Activated naive CD8-positive, alpha-beta T cell treated with anti-CD3 and anti-CD28 coated beads for 36 hours (primary cell): ENCODE data around the gene KCNMA1. TPM values are rescaled to one million over a fixed set of nuclear protein-coding genes. Genes with fewer than 3 reads are reported as not detected.
"Not testable (repeated sequence)": the region's sequence is repeated elsewhere in the genome, so short reads cannot be mapped to it uniquely, and the experiment has no call there.

ENCODE experiments used
- DNase-seq: peaks from one replicate; pipeline ENCODE4 v3.0.0; 2021
- H3K27ac Mint-ChIP-seq: one replicate; pipeline ENCODE4 v1.8.0; 2022; ENCODE audit warnings: mild to moderate bottlenecking, moderate library complexity, mixed read lengths
- H3K27me3 Mint-ChIP-seq: one replicate; pipeline ENCODE4 v1.8.0; 2022; ENCODE audit warnings: mild to moderate bottlenecking, mixed read lengths
- H3K36me3 Mint-ChIP-seq: one replicate; pipeline ENCODE4 v1.8.0; 2021; ENCODE audit warnings: mild to moderate bottlenecking, mixed read lengths
- H3K4me1 Mint-ChIP-seq: one replicate; pipeline ENCODE4 v1.8.0; 2021; ENCODE audit warnings: mixed read lengths
- H3K4me3 Mint-ChIP-seq: one replicate; pipeline ENCODE4 v1.8.0; 2022; ENCODE audit warnings: mild to moderate bottlenecking, moderate library complexity, mixed read lengths
- H3K9me3 Mint-ChIP-seq: one replicate; pipeline ENCODE4 v1.8.0; 2022; ENCODE audit warnings: mixed read lengths
- total RNA-seq, 2 experiments: library from RNA; stranded (reverse); gene quantifications; one replicate each; pipeline ENCODE4 v1.2.3, GENCODE V29; 2021

Gene KCNMA1
- total RNA-seq = not detected

DNA sequence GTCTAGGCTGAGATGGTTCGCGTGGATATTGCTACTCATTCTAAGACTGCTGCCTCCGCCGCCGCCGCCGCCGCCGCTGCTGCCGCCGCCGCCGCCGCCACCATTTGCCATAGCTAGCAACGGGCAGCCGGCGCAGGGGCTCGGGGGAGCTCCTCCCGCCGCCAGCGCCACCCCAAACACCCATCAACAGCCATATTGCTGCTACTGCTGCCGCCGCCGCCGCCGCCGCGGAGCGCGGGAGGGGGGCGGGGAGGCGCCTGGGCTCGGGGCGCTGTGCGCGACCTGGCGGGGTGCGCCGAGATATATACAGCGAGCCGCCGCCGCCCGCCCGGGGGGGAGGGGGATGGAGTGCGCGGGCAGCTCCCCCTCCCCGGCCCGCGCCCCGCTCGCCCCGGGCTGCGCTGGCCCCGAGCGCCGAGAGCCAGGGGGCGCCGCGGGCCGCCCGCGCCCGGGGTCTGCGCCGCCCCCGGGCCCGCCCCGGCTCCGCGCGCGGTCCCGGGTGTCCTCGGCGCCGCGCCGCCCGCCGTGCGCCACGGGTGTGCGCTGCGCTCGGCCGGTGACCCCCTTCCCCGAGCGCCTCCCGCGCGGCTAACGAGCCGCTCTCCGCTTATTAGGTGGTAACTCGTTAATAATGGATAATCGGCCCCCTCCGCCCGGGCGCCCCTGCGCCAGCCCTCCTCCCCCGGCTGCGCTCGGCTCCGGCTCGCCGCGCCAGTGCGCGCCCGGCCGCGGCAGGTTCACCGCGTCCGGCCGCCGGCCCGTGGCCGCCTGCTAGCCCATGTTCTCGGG is at the start of gene KCNMA1:
Gene KCNMA1, minus strand, starts transcription at position 277 of the 789 bp plus-strand sequence.
- Mint-ChIP-seq H3K27ac (no peak within 1 kb of the TSS), H3K36me3 (no peaks in the 10 kb centered on the region), H3K4me3 (peak within 1 kb of the TSS; percentile 84), H3K4me1 (peaks cover 4% of the 10 kb centered on the region), H3K9me3 (no peaks in the 10 kb centered on the region), H3K27me3 (peaks cover 78% of the 10 kb centered on the region)
- DNase-seq = peak; percentile 27

DNA sequence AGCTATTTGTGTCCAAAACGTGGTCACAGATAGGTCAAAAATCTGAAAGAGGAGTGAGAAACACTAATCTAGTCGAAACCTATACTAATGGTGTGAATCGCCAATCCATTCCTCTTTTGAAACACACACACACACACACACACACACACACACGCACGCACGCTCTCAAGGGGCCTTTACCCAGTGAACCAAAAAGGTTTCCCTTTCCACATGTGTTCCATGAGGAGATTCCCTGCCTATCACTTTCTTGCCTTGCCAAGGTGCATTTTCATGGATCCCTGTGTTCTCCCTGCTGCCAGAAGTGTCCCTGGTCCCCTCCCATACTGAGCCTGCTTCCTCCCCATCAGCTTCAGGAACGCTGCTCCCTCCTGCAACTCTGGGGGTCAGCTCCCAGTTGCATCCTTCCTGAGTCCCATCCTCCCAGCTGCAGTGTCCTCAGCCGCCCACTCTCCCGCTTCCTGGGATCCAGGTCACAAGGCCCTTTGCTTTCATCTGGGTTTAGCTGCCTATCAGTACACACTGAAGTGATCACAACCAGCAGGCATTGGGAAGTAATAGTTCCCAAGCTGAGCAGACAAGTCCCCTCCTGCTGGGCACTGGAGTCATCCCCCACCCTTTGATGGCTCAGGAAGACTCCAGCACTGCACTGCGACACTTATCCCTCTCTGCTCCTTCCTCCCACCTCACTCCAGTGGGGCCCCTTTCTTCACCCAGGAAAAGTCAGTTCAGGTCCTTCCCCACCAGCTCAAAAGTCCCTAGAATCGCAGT is 49.2 kb upstream of the KCNMA1 start:
- no peaks in the 10 kb centered on the region for H3K36me3 Mint-ChIP-seq

DNA sequence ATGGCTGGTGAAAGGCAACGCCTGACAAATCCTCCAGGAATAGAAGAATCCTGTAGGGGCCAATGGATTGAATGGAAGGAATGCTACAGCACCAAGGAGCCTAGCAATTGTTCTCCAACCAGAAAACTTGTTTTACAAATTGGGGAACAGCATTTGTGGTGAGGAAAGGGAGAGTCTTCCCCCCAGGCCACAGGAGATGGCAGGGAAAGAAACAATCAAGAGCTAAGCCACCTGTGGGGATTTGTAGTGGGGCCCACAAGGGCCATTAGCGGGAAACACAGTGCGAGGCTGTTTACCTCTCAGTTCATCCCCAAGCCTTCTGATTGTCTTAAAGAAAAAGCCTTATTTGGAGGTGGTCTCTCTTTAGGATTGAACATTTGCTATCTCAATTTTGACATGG is 48.5 kb upstream of the KCNMA1 start:
- no peaks in the 10 kb centered on the region for H3K36me3 Mint-ChIP-seq
- no peaks in the 10 kb centered on the region for H3K4me1 Mint-ChIP-seq

More for the DNA sequence above, 49.2 kb upstream of the KCNMA1 start:
- no peak overlapping the region for H3K27ac Mint-ChIP-seq
- H3K9me3 Mint-ChIP-seq = no peaks in the 10 kb centered on the region
- no peak overlapping the region for H3K4me3 Mint-ChIP-seq
- peaks cover 37% of the 10 kb centered on the region for H3K27me3 Mint-ChIP-seq
- no peak for DNase-seq
- no peaks in the 10 kb centered on the region for H3K4me1 Mint-ChIP-seq

DNA sequence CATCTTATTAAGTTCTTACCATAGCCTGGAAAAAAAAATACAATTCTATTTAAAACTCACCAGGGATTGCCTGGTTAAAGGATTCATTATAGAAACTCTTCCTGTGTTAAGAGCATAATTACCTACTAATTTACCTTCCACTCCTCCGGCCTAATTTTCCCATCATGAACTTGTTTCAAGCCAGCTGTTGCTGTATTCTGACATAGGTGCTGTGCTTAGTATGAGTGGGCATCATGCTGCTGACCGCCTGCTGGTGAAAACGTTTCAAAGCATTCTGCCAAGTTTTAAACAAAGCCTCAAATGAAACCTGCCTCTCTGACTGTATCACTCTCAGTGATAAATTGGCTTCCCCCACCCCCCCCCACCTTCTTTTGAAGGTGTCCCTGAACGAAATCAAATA is 47.8 kb upstream of the KCNMA1 start:
- H3K27me3 Mint-ChIP-seq = peaks cover 37% of the 10 kb centered on the region

More for the DNA sequence above, 48.5 kb upstream of the KCNMA1 start:
- no peak overlapping the region for H3K4me3 Mint-ChIP-seq
- H3K9me3 Mint-ChIP-seq = no peaks in the 10 kb centered on the region
- peaks cover 37% of the 10 kb centered on the region for H3K27me3 Mint-ChIP-seq
- no peak for DNase-seq
- no peak overlapping the region for H3K27ac Mint-ChIP-seq

DNA sequence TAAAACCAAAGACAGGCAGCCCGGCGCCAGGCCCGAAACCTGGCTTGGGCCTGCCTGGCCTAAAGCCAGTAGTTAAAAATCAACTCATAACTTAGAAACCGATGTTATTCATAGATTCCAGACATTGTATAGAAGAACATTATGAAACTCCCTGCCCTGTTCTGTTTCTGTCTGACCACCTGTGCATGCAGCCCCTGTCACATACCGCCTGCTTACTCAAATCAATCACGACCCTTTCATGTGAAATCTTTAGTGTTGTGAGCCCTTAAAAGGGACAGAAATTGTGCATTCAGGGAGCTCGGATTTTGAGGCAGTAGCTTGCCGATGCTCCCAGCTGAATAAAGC is 45.5 kb upstream of the KCNMA1 start:
- H3K4me1 Mint-ChIP-seq, DNase-seq, H3K36me3 Mint-ChIP-seq, H3K4me3 Mint-ChIP-seq, H3K9me3 Mint-ChIP-seq, H3K27ac Mint-ChIP-seq: not testable (repeated sequence)
- peaks cover 34% of the 10 kb centered on the region for H3K27me3 Mint-ChIP-seq

More for the DNA sequence above, 47.8 kb upstream of the KCNMA1 start:
- DNase-seq = no peak
- Mint-ChIP-seq H3K36me3 (no peaks in the 10 kb centered on the region), H3K9me3 (no peaks in the 10 kb centered on the region), H3K27ac (no peak overlapping the region), H3K4me1 (no peaks in the 10 kb centered on the region), H3K4me3 (no peak overlapping the region)

DNA sequence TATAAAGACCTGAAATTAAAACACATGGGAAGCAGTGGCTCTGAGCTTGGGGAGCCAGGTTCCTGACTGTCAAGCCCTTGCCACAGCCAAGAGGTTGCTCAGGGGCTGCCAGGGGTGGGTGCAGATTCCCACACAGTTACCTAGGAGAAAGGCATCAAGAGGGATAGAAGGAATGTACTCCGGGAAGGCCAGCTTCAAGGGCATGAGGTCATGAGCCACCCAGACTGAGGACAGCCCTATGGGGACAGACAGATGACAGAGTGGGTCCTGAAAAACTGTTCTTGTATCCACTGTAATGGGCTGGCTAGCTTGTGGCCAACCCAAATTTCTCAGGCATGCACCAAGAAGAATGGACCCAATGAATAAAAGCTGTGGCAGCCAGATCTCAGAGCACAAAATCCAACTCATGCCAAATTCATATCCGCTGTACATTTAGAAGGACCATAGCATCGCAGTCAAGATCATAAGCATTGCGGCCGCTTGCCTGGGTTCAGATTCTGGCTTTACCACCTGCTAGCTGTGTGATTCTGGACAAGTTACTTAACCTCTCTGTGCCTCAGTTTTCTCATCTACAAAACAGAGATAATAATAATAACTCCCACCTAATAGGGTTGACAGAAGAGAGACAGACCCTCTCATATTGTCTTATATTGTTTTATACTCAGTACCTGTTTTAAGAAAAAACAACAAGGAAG is 44.9 kb upstream of the KCNMA1 start:
- Mint-ChIP-seq H3K9me3 (no peaks in the 10 kb centered on the region), H3K27me3 (peaks cover 36% of the 10 kb centered on the region), H3K36me3 (no peaks in the 10 kb centered on the region), H3K4me3 (no peak overlapping the region), H3K27ac (no peak overlapping the region), H3K4me1 (no peaks in the 10 kb centered on the region)
- no peak for DNase-seq

DNA sequence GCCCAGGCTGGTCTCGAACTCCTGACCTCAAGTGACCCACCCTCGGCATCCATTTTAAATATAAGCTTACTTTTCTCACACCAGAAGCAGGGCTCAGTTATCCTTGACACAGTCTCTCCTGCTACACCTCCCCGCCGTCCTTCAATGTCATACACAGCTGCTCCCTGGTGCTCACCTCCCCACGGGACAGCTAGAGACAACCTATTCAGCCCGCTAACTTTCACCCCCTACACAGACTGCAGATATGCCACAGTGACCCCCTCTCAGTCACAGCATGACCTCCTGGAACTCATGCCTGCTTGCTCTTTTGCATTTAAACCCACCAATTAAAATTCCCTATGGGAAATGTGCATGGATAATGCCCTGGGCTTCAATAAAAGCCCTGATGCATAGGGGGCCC is 44.2 kb upstream of the KCNMA1 start:
- Mint-ChIP-seq H3K36me3 (no peaks in the 10 kb centered on the region), H3K4me3 (no peak overlapping the region), H3K27me3 (peaks cover 32% of the 10 kb centered on the region), H3K27ac (no peak overlapping the region), H3K4me1 (no peaks in the 10 kb centered on the region), H3K9me3 (no peaks in the 10 kb centered on the region)
- no peak for DNase-seq

DNA sequence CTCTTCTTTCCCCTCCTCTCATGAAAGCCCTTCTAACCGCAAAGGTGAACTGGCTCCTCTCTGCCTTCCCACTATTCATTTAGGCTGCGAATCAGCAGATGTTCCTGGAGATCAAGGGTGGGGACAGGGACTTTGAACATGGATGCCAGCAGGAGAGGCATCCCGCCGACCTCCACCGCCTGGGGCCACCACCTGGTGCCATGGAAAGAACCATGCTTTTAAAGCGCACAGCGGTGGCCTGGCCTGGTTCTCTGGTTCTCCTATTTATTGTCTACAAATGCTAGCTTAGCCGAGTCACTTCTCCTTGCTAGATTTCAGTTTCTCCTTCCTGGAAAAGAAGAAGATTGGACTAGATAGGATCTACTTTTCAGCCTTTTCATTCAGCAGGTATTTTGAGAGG is 43.2 kb upstream of the KCNMA1 start:
- Mint-ChIP-seq H3K27ac (no peak overlapping the region), H3K9me3 (no peaks in the 10 kb centered on the region), H3K27me3 (peaks cover 29% of the 10 kb centered on the region), H3K36me3 (no peaks in the 10 kb centered on the region), H3K4me1 (no peaks in the 10 kb centered on the region), H3K4me3 (no peak overlapping the region)
- DNase-seq = no peak

DNA sequence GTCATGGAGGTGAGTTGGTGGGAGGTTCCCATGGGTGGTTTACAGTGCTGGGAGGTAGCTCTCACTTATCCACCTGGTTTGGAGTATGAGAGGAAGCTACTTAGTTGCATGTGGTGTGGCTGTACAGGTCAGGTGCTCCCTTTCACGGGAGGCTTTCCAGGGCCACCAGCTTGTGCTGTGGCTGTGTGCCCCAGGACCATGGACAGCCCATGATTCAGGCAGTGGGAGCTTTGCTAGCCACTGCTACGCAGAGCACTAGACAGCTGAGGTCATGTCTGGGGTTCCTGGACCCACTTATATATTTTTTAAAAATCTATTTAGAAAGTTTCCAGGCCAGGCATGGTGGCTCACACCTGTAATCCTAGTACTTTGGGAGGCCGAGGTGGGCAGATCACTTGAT is 42.5 kb upstream of the KCNMA1 start:
- Mint-ChIP-seq H3K4me3 (no peak overlapping the region), H3K36me3 (no peaks in the 10 kb centered on the region), H3K27me3 (peaks cover 26% of the 10 kb centered on the region), H3K4me1 (no peaks in the 10 kb centered on the region), H3K9me3 (no peaks in the 10 kb centered on the region), H3K27ac (no peak overlapping the region)
- no peak for DNase-seq

DNA sequence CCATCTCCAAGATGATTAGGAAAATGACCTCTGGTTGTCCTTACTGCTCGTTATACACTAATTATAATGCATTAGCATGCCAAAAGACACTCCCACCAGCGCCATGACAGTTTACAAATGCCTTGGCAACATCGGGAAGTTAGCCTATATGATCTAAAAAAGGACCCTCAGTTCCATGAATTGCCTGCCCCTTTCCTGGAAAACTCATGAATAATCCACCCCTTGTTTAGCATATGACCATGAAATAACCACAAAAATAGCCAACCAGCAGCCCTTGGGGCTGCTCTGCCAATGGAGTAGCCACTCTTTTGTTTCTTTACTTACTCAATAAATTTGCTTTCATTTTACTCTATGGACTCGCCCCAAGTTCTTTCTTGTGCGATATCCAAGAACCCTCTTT is 41.6 kb upstream of the KCNMA1 start:
- Mint-ChIP-seq H3K4me1 (no peaks in the 10 kb centered on the region), H3K27ac (no peak overlapping the region), H3K4me3 (no peak overlapping the region), H3K27me3 (peaks cover 20% of the 10 kb centered on the region), H3K9me3 (no peaks in the 10 kb centered on the region), H3K36me3 (no peaks in the 10 kb centered on the region)
- no peak for DNase-seq

DNA sequence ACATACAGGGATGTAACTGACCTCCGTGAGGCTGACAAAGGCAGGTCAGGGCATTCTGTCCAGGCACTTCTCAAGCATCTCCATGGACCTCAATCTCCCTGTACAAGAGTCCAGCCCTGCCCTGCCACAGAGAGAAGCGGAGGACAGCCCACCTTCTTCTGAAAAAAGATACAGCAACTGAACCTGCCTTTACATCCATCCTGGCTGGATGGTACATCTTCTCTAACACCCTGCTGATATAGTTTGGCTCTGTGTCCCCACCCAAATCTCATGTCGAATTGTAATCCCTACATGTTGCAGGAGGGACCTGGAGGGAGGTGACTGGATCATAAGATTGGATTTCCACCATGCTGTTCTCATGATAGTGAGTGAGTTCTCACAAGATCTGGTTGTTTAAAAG is 40.5 kb upstream of the KCNMA1 start:
- H3K27ac Mint-ChIP-seq = no peak overlapping the region
- no peaks in the 10 kb centered on the region for H3K9me3 Mint-ChIP-seq
- no peak for DNase-seq
- H3K27me3 Mint-ChIP-seq = peaks cover 15% of the 10 kb centered on the region
- H3K4me1 Mint-ChIP-seq = peaks cover 3% of the 10 kb centered on the region
- H3K36me3 Mint-ChIP-seq = no peaks in the 10 kb centered on the region
- no peak overlapping the region for H3K4me3 Mint-ChIP-seq

DNA sequence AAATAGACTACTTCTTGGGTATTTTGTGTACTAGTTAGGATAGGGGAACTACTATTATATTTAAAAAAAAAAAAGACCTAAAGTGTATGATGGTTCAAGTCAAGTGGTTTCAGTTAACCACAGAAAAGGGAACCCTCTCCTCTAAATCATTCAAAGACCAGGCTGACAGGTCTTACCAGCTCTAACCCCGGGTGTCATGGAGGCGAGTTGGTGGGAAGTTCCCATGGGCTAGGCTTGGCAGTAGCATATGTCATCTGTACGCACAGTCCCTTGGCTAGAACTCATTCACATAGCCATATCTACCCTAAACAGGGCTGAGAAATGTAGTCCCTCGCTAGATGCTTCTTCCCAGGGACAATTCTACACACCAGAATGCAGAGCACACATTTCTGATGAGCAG is 37.7 kb upstream of the KCNMA1 start:
- Mint-ChIP-seq H3K27me3 (peaks cover 22% of the 10 kb centered on the region), H3K36me3 (no peaks in the 10 kb centered on the region), H3K27ac (no peak overlapping the region), H3K9me3 (no peaks in the 10 kb centered on the region), H3K4me3 (no peak overlapping the region), H3K4me1 (peaks cover 3% of the 10 kb centered on the region)
- DNase-seq = no peak

DNA sequence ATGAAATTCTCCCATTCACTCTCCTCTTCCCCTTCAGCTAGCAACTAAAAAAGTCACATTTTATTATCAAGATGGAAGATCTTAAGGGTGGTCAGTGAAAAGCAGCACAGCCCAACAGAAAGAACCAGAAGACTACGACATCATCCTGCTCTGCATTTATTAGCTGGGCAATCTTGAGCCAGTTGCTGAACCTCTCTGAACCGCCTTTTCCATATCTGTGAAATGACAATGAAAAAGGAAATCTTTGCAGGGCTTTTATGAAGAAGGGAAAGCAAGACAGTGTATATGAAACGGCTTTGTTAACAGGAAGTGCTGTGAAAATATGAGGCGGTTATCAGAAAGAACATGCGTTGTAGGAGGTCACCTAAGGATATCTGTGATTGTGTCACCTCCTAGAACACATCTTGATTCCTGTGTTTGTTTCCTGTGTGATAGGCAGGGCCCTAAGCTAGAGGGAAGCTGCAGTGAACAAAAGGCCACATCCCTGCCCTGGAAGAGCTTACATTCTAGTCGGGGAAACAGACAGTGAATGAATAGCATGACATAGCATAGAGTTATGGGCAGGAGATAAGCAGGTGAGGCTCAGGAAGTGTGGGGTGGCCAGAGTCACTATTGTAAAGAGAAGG is 36.0 kb upstream of the KCNMA1 start:
- Mint-ChIP-seq H3K36me3 (no peaks in the 10 kb centered on the region), H3K4me3 (no peak overlapping the region), H3K27me3 (peaks cover 24% of the 10 kb centered on the region)

DNA sequence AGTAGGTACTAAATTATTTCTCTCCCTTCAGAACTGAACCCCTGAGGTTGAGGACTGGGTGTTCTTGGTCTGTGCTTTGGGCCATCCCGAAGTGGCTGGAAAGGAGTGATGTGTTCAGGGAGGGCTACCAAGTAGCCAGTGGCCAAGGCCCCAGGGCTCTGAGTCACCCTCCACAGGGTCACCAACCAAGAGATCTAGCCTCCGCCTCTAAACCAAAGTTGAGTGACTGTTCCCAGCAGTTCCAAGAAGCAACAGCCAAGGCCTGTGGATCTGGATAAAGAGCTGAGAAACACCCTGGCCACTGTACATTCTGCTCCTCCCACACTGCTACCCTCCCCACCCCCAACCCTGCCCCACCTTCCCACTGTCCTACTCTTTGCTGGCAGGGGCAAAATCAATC is 35.5 kb upstream of the KCNMA1 start:
- Mint-ChIP-seq H3K36me3 (no peaks in the 10 kb centered on the region), H3K27me3 (peaks cover 24% of the 10 kb centered on the region), H3K9me3 (no peaks in the 10 kb centered on the region), H3K4me3 (no peak overlapping the region), H3K4me1 (peaks cover 3% of the 10 kb centered on the region), H3K27ac (no peak overlapping the region)
- DNase-seq = no peak

More for the DNA sequence above, 36.0 kb upstream of the KCNMA1 start:
- Mint-ChIP-seq H3K9me3 (no peaks in the 10 kb centered on the region), H3K27ac (no peak overlapping the region), H3K4me1 (peaks cover 3% of the 10 kb centered on the region)
- no peak for DNase-seq
